SU-DHL-6 (cell line): ENCODE measurements around the gene NSMCE1.
"Not testable (repeated sequence)": the region's sequence is repeated elsewhere in the genome, so short reads cannot be mapped to it uniquely, and the experiment has no call there.

Experiments used
- H2AFZ ChIP-seq: fragments of 200-600 bp; sonication (generic); 2 replicates; pipeline ENCODE4 v1.6.1; 2014; ENCODE audit warnings: low read depth, mild to moderate bottlenecking, moderate library complexity, mixed read lengths, antibody characterized with exemption, low read length; ENCODE audit not compliant: severe bottlenecking
- H3F3A ChIP-seq: fragments of 200-600 bp; shearing (Covaris generic); 2 replicates; pipeline ENCODE4 v1.6.0; 2016; ENCODE audit warnings: antibody characterized with exemption, mild to moderate bottlenecking; ENCODE audit not compliant: insufficient read depth
- H3K27ac ChIP-seq: fragments of 200-600 bp; sonication (generic); 2 replicates; pipeline ENCODE4 v1.5.1; 2016; ENCODE audit warnings: low read depth, mild to moderate bottlenecking, low read length, moderate library complexity, mixed read lengths
- H3K27me3 ChIP-seq: fragments of 200-600 bp; sonication (generic), shearing (Covaris generic); 2 replicates; pipeline ENCODE4 v1.6.0; 2014; ENCODE audit warnings: mild to moderate bottlenecking, low read length
- H3K36me3 ChIP-seq: fragments of 200-600 bp; sonication (generic); 2 replicates; pipeline ENCODE4 v1.6.1; 2014; ENCODE audit warnings: mild to moderate bottlenecking, low read length, mixed read lengths
- H3K4me2 ChIP-seq: fragments of 300-600, 200-600 bp; shearing (Covaris generic), sonication (generic); 2 replicates; pipeline ENCODE4 v1.6.0; 2014; ENCODE audit warnings: low read length, low read depth, mild to moderate bottlenecking; ENCODE audit not compliant: poor library complexity, severe bottlenecking
- H3K4me3 ChIP-seq: fragments of 200-600 bp; sonication (generic); 2 replicates; pipeline ENCODE4 v1.5.1; 2014; ENCODE audit warnings: antibody characterized with exemption, low read length, mild to moderate bottlenecking, mixed read lengths; ENCODE audit not compliant: insufficient read depth, poor library complexity, severe bottlenecking
- H3K79me2 ChIP-seq: fragments of 200-600 bp; sonication (generic); 2 replicates; pipeline ENCODE4 v1.6.1; 2014; ENCODE audit warnings: mild to moderate bottlenecking, low read length, moderate library complexity; ENCODE audit not compliant: insufficient read depth
- H3K9ac ChIP-seq: fragments of 200-600 bp; sonication (generic); 2 replicates; pipeline ENCODE4 v1.7.0; 2014; ENCODE audit warnings: mild to moderate bottlenecking, low read length
- H3K9me2 ChIP-seq: fragments of 200-600 bp; sonication (generic); replicated peaks from 2 replicates; pipeline ENCODE4 v1.6.1; 2014; ENCODE audit warnings: low read length; ENCODE audit not compliant: insufficient read depth
- H3K9me3 ChIP-seq: fragments of 200-600 bp; sonication (generic); 2 replicates; pipeline ENCODE4 v1.6.1; 2014; ENCODE audit warnings: low read length, mixed read lengths; ENCODE audit not compliant: insufficient read depth
- H4K20me1 ChIP-seq: fragments of 200-600 bp; sonication (generic); 2 replicates; pipeline ENCODE4 v1.6.1; 2014; ENCODE audit warnings: low read depth, mild to moderate bottlenecking, antibody characterized with exemption, low read length, moderate library complexity, mixed read lengths
- CTCF ChIP-seq: fragments of 200-600 bp; sonication (generic); IDR thresholded peaks from one replicate; pipeline ENCODE4 v1.5.1; 2017; ENCODE audit warnings: antibody characterized with exemption, mild to moderate bottlenecking, low read length, moderate library complexity; ENCODE audit not compliant: insufficient read depth, poor library complexity, severe bottlenecking
- EZH2phosphoT487 ChIP-seq: fragments of 200-600 bp; sonication (generic), shearing (Covaris generic); conservative IDR thresholded peaks from 2 replicates; pipeline ENCODE4 v1.6.1; 2018; ENCODE audit warnings: mild to moderate bottlenecking, antibody characterized with exemption, low read length, moderate library complexity, mixed read lengths

Gene NSMCE1

GRCh38 chr16:27281243-27281642 lies 12.7 kb upstream of the NSMCE1 start:
- no peaks in the 10 kb centered on the region for H3K9me3 ChIP-seq
- no peaks in the 10 kb centered on the region for H3K27me3 ChIP-seq
- H3K9me2 ChIP-seq: no peaks in the 10 kb centered on the region
- H3K9ac ChIP-seq: no peak overlapping the region
- 0 out of 2 replicates have a peak, but pooled peaks cover 8% of the 10 kb centered on the region for H3F3A ChIP-seq
- H3K4me2 ChIP-seq: no peak overlapping the region
- H3K79me2 ChIP-seq: no peaks in the 10 kb centered on the region
- H3K27ac ChIP-seq: no peak overlapping the region
- no peaks in the 10 kb centered on the region for H3K36me3 ChIP-seq
- no peaks in the 10 kb centered on the region for H4K20me1 ChIP-seq
- TF ChIP-seq EZH2phosphoT487 (no peak), CTCF (no peak)
- no peak overlapping the region for H3K4me3 ChIP-seq
- H2AFZ ChIP-seq: no peak overlapping the region

- Histone ChIP-seq H3K9ac (no peak overlapping the region), H3K4me2 (peak overlapping the region; percentile 44), H3K9me2 (no peaks in the 10 kb centered on the region), H2AFZ (no peak overlapping the region), H3K27me3 (no peaks in the 10 kb centered on the region), H3F3A (peaks cover 44% of the 10 kb centered on the region), H3K4me3 (no peak overlapping the region), H3K79me2 (no peaks in the 10 kb centered on the region), H3K27ac (peak overlapping the region; percentile 36), H3K36me3 (no peaks in the 10 kb centered on the region), H3K9me3 (no peaks in the 10 kb centered on the region), H4K20me1 (no peaks in the 10 kb centered on the region)
- no peak for TF ChIP-seq CTCF
- TF ChIP-seq EZH2phosphoT487: no peak
Observed at GRCh38 chr16:27275394-27275793, 6.8 kb upstream of the NSMCE1 start.

- H3K9me2 ChIP-seq, H3K9ac ChIP-seq, H4K20me1 ChIP-seq, H2AFZ ChIP-seq, H3K4me3 ChIP-seq, H3K27me3 ChIP-seq, H3K9me3 ChIP-seq, H3K79me2 ChIP-seq, H3K36me3 ChIP-seq: not testable (repeated sequence)
- H3F3A ChIP-seq: peaks cover 54% of the 10 kb centered on the region
- H3K27ac ChIP-seq: peak overlapping the region; percentile 67
- peak overlapping the region; percentile 44 for H3K4me2 ChIP-seq
Observed at GRCh38 chr16:27274424-27274874, 5.9 kb upstream of the NSMCE1 start.

- H3K27ac ChIP-seq: peak overlapping the region; percentile 67
Observed at GRCh38 chr16:27273670-27274423, 5.3 kb upstream of the NSMCE1 start.

More at GRCh38 chr16:27273670-27274423, 5.3 kb upstream of the NSMCE1 start:
- H3K27me3 ChIP-seq: no peaks in the 10 kb centered on the region
- no peak for TF ChIP-seq CTCF
- TF ChIP-seq EZH2phosphoT487: no peak
- H3K79me2 ChIP-seq: no peaks in the 10 kb centered on the region
- H3K9ac ChIP-seq: no peak overlapping the region
- H3K4me3 ChIP-seq: no peak overlapping the region
- H3K9me3 ChIP-seq: no peaks in the 10 kb centered on the region
- H3K9me2 ChIP-seq: no peaks in the 10 kb centered on the region
- no peaks in the 10 kb centered on the region for H4K20me1 ChIP-seq
- H2AFZ ChIP-seq: no peak overlapping the region
- H3K4me2 ChIP-seq: peak overlapping the region; percentile 44
- peaks cover 55% of the 10 kb centered on the region for H3F3A ChIP-seq
- H3K36me3 ChIP-seq: no peaks in the 10 kb centered on the region
